Ishikawa (cell line): ENCODE data around the gene MYO15A.

ENCODE experiments used
- CEBPB ChIP-seq: IDR thresholded peaks from 2 replicates; pipeline ENCODE4 v1.6.1; 2012
- CREB1 ChIP-seq: IDR thresholded peaks from 2 replicates; pipeline ENCODE4 v1.6.1; 2012; ENCODE audit warnings: low read depth
- EGR1 ChIP-seq: IDR thresholded peaks from 2 replicates; pipeline ENCODE4 v1.6.1; 2012
- EP300 ChIP-seq: IDR thresholded peaks from 2 replicates; pipeline ENCODE4 v1.6.1; 2012; ENCODE audit warnings: borderline replicate concordance
- FOXM1 ChIP-seq: IDR thresholded peaks from 2 replicates; pipeline ENCODE4 v1.6.1; 2012; ENCODE audit warnings: low read depth, borderline replicate concordance
- MAX ChIP-seq: IDR thresholded peaks from 2 replicates; pipeline ENCODE4 v1.6.1; 2012
- NFIC ChIP-seq: IDR thresholded peaks from 2 replicates; pipeline ENCODE4 v1.6.1; 2012
- RAD21 ChIP-seq: IDR thresholded peaks from 2 replicates; pipeline ENCODE4 v1.6.1; 2012; ENCODE audit warnings: low read depth
- REST ChIP-seq: IDR thresholded peaks from 2 replicates; pipeline ENCODE4 v1.6.1; 2012; ENCODE audit warnings: low read depth, mild to moderate bottlenecking
- TAF1 ChIP-seq: IDR thresholded peaks from 2 replicates; pipeline ENCODE4 v1.6.1; 2012; ENCODE audit warnings: low read depth, mild to moderate bottlenecking
- TCF12 ChIP-seq: IDR thresholded peaks from 2 replicates; pipeline ENCODE4 v1.6.1; 2012; ENCODE audit warnings: low read depth
- TEAD4 ChIP-seq: IDR thresholded peaks from 2 replicates; pipeline ENCODE4 v1.6.1; 2012
- USF1 ChIP-seq: IDR thresholded peaks from 2 replicates; pipeline ENCODE4 v1.6.1; 2012
- YY1 ChIP-seq: IDR thresholded peaks from 2 replicates; pipeline ENCODE4 v1.6.1; 2012; ENCODE audit warnings: low read depth
- ZBTB7A ChIP-seq: IDR thresholded peaks from 2 replicates; pipeline ENCODE4 v1.6.1; 2012; ENCODE audit warnings: low read depth

Gene MYO15A

GRCh38 chr17:18185391-18185790, 76.8 kb downstream of the MYO15A start:
- TF ChIP-seq TEAD4 (no peak), TAF1 (no peak), TCF12 (no peak), YY1 (no peak), USF1 (no peak), NFIC (no peak), EP300 (no peak), ZBTB7A (no peak), CREB1 (no peak), FOXM1 (no peak), CEBPB (no peak)

- TF ChIP-seq RAD21 = no peak
- no peak for TF ChIP-seq TEAD4
- no peak for TF ChIP-seq EP300
- no peak for TF ChIP-seq TCF12
- TF ChIP-seq CREB1 = no peak
- no peak for TF ChIP-seq NFIC
- TF ChIP-seq ZBTB7A = no peak
- no peak for TF ChIP-seq TAF1
- TF ChIP-seq FOXM1 = no peak
- TF ChIP-seq REST = no peak
- no peak for TF ChIP-seq MAX
- no peak for TF ChIP-seq EGR1
- TF ChIP-seq USF1 = no peak
- TF ChIP-seq YY1 = no peak
- TF ChIP-seq CEBPB = no peak
Observed at GRCh38 chr17:18185832-18186626, 77.5 kb downstream of the MYO15A start.

GRCh38 chr17:18186627-18186982, 78.0 kb downstream of the MYO15A start:
- no peak for TF ChIP-seq TAF1
- 0 out of 2 replicates have a peak, but pooled peaks have one; percentile 10 for TF ChIP-seq CEBPB

GRCh38 chr17:18187226-18187625, 78.7 kb downstream of the MYO15A start:
- TF ChIP-seq CREB1 (no peak), NFIC (no peak), TEAD4 (no peak), YY1 (no peak), MAX (no peak), EP300 (no peak), CEBPB (no peak), ZBTB7A (no peak)

GRCh38 chr17:18187821-18188761, 79.5 kb downstream of the MYO15A start:
- TF ChIP-seq FOXM1 (no peak), CEBPB (no peak), TCF12 (no peak), TEAD4 (no peak), TAF1 (no peak), YY1 (no peak), USF1 (no peak), REST (no peak)
